HepG2 (cell line): ENCODE results near the gene MMP24OS. TPM values are rescaled to one million over a fixed set of nuclear protein-coding genes. Genes with fewer than 3 reads are reported as not detected.

ENCODE experiments used
- ARID4A ChIP-seq: sonication (generic); formaldehyde crosslinking; IDR thresholded peaks from 2 replicates; pipeline ENCODE4 v1.5.0; 2020; ENCODE audit warnings: mild to moderate bottlenecking, missing genetic modification reagents, borderline replicate concordance
- ATF5 ChIP-seq: sonication (generic); formaldehyde crosslinking; IDR thresholded peaks from 2 replicates; pipeline ENCODE4 v1.4.0; 2020; ENCODE audit warnings: mild to moderate bottlenecking, low read depth, missing genetic modification reagents
- ATRX ChIP-seq: sonication (generic); formaldehyde crosslinking; IDR thresholded peaks from 2 replicates; pipeline ENCODE4 v1.4.0; 2020; ENCODE audit warnings: missing genetic modification reagents, borderline replicate concordance
- CBX2 ChIP-seq, 2 experiments: fragments of 200-600 bp in 1 of 2; sonication (generic); formaldehyde crosslinking in 1 of 2; IDR thresholded peaks; 2 replicates each; pipeline versions ENCODE4 v1.7.0 to v1.8.1; 2018 to 2022; ENCODE audit warnings: low read depth in 2 of 2, low read length in 1 of 2, mild to moderate bottlenecking in 1 of 2, missing genetic modification reagents in 1 of 2
- CREB1 ChIP-seq, 2 experiments: fragments of 450-650 bp in 1 of 2; IDR thresholded peaks; 2 replicates each; pipeline ENCODE4 v1.6.1; 2016 to 2017; ENCODE audit warnings: control low read depth in 1 of 2, mild to moderate bottlenecking in 1 of 2, missing compliant biosample characterization in 1 of 2, missing genetic modification characterization in 1 of 2
- HMG20A ChIP-seq: IDR thresholded peaks from 2 replicates; pipeline ENCODE4 v1.6.1; 2016; ENCODE audit warnings: borderline replicate concordance
- JUND ChIP-seq: sonication (generic); formaldehyde crosslinking; IDR thresholded peaks from 2 replicates; pipeline ENCODE4 v1.8.0; 2022; ENCODE audit warnings: mild to moderate bottlenecking, missing genetic modification reagents
- KAT7 ChIP-seq: IDR thresholded peaks from 2 replicates; pipeline ENCODE4 v1.6.1; 2018; ENCODE audit warnings: borderline replicate concordance, missing compliant biosample characterization
- KLF16 ChIP-seq, 2 experiments: sonication (generic) in 1 of 2; formaldehyde crosslinking in 1 of 2; IDR thresholded peaks; 2 replicates each; pipeline versions ENCODE4 v1.6.1 to v1.8.0; 2016 to 2023; ENCODE audit warnings: missing genetic modification reagents in 2 of 2, missing compliant biosample characterization in 1 of 2
- NFAT5 ChIP-seq: sonication (generic); formaldehyde crosslinking; IDR thresholded peaks from 2 replicates; pipeline ENCODE4 v1.4.0; 2020; ENCODE audit warnings: missing genetic modification reagents
- REXO4 ChIP-seq: sonication (generic); formaldehyde crosslinking; IDR thresholded peaks from 2 replicates; pipeline ENCODE4 v1.8.0; 2022; ENCODE audit warnings: missing genetic modification reagents, mild to moderate bottlenecking, borderline replicate concordance
- SATB2 ChIP-seq: sonication (generic); formaldehyde crosslinking; IDR thresholded peaks from 2 replicates; pipeline ENCODE4 v1.5.0; 2020; ENCODE audit warnings: missing genetic modification reagents
- SMC3 ChIP-seq: IDR thresholded peaks from 2 replicates; pipeline ENCODE4 v1.6.1; 2011; ENCODE audit warnings: low read length, improper control_type of control experiment
- TEAD3 ChIP-seq: optimal IDR thresholded peaks from 2 replicates; pipeline ENCODE3; 2016; ENCODE audit warnings: borderline replicate concordance
- XBP1 ChIP-seq: sonication (generic); formaldehyde crosslinking; IDR thresholded peaks from 2 replicates; pipeline ENCODE4 v1.5.0; 2020; ENCODE audit warnings: missing genetic modification reagents
- ZNF296 ChIP-seq: sonication (generic); formaldehyde crosslinking; conservative IDR thresholded peaks from 2 replicates; pipeline ENCODE4 v1.5.0; 2020; ENCODE audit warnings: mild to moderate bottlenecking, missing genetic modification reagents
- ZNF547 ChIP-seq: sonication (generic); formaldehyde crosslinking; IDR thresholded peaks from 2 replicates; pipeline ENCODE4 v1.5.1; 2020; ENCODE audit warnings: mild to moderate bottlenecking, missing genetic modification reagents
- ZNF749 ChIP-seq: sonication (generic); formaldehyde crosslinking; IDR thresholded peaks from 2 replicates; pipeline ENCODE4 v1.8.0; 2022; ENCODE audit warnings: mild to moderate bottlenecking, missing genetic modification reagents, moderate library complexity, borderline replicate concordance
- polyA plus RNA-seq, 8 experiments: library from polyadenylated mRNA; depleted of rRNA in 3 of 8; stranded (reverse) in 7 of 8; unstranded in 1 of 8; fragments of >200 nt; fragmentation: Illumina TruSeq in 4 of 8; extraction: Trizol in 4 of 8; gene quantifications; 2 replicates each; pipeline versions ENCODE4 v1.2.1 to v1.2.3, GENCODE V29; 2011 to 2016; ENCODE audit warnings: low read depth in 4 of 8, missing spikeins in 1 of 8, mixed read lengths in 1 of 8; ENCODE audit not compliant: insufficient read depth in 1 of 8
- total RNA-seq, 5 experiments: library from RNA; depleted of rRNA; stranded (reverse); fragments of >200 nt; fragmentation: Illumina TruSeq; extraction: Trizol; gene quantifications; 2 replicates each; pipeline ENCODE4 v1.2.3, GENCODE V29; 2016; ENCODE audit warnings: low read depth in 1 of 5

MMP24OS gene
- total and polyA plus RNA-seq, 2 of the 13 experiments (the other 11 are each of a cell fraction or from before 2014, with no cell fraction given), result 6.0 to 8.5 TPM

- TF ChIP-seq ZNF547 (CRISPR knock-in tag) (no peak), JUND (0 out of 2 replicates have a peak, but pooled peaks have one; percentile 22), CBX2 (IDR thresholded peaks at IDR 0.05; ENCODE audit: low read depth, low read length) (no peak), CBX2 (CRISPR knock-in tag; IDR thresholded peaks at IDR 0.05; ENCODE audit: low read depth) (no peak), XBP1 (CRISPR knock-in tag) (no peak), HMG20A (CRISPR knock-in tag) (no peak), TEAD3 (CRISPR knock-in tag) (no peak), ATF5 (CRISPR knock-in tag) (no peak), ZNF296 (CRISPR knock-in tag) (peak; percentile 92; the same call in 1 of the 2 replicates), KAT7 (CRISPR knock-in tag) (no peak), ZNF749 (CRISPR knock-in tag) (no peak), REXO4 (CRISPR knock-in tag) (no peak), ATRX (peak; percentile 32; the same call in 1 of the 2 replicates), SMC3 (no peak), KLF16 (CRISPR knock-in tag; IDR thresholded peaks at IDR 0.05) (no peak), NFAT5 (CRISPR knock-in tag) (no peak), ARID4A (CRISPR knock-in tag) (no peak), SATB2 (CRISPR knock-in tag) (no peak), CREB1 (IDR thresholded peaks at IDR 0.05) (no peak), CREB1 (CRISPR knock-in tag; IDR thresholded peaks at IDR 0.05) (no peak)
Observed at GRCh38 chr20:35283441-35284266, 5.7 kb upstream of the MMP24OS start (continued).
